GM19463 (cell line): ENCODE data around the gene DNAH9.

Experiments
- ATAC-seq: cut with Tn5 transposase; IDR thresholded peaks from one replicate; pipeline ENCODE4 v1.9.1; 2021; ENCODE audit warnings: mild to moderate bottlenecking, moderate library complexity; ENCODE audit not compliant: unreplicated experiment

Gene DNAH9, protein sequence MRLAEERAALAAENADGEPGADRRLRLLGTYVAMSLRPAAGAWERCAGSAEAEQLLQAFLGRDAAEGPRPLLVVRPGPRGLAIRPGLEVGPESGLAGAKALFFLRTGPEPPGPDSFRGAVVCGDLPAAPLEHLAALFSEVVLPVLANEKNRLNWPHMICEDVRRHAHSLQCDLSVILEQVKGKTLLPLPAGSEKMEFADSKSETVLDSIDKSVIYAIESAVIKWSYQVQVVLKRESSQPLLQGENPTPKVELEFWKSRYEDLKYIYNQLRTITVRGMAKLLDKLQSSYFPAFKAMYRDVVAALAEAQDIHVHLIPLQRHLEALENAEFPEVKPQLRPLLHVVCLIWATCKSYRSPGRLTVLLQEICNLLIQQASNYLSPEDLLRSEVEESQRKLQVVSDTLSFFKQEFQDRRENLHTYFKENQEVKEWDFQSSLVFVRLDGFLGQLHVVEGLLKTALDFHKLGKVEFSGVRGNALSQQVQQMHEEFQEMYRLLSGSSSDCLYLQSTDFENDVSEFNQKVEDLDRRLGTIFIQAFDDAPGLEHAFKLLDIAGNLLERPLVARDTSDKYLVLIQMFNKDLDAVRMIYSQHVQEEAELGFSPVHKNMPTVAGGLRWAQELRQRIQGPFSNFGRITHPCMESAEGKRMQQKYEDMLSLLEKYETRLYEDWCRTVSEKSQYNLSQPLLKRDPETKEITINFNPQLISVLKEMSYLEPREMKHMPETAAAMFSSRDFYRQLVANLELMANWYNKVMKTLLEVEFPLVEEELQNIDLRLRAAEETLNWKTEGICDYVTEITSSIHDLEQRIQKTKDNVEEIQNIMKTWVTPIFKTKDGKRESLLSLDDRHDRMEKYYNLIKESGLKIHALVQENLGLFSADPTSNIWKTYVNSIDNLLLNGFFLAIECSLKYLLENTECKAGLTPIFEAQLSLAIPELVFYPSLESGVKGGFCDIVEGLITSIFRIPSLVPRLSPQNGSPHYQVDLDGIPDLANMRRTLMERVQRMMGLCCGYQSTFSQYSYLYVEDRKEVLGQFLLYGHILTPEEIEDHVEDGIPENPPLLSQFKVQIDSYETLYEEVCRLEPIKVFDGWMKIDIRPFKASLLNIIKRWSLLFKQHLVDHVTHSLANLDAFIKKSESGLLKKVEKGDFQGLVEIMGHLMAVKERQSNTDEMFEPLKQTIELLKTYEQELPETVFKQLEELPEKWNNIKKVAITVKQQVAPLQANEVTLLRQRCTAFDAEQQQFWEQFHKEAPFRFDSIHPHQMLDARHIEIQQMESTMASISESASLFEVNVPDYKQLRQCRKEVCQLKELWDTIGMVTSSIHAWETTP (N-terminal part only)

GRCh38 chr17:11598274-11599221 lies at the start of gene DNAH9:
DNAH9 (plus strand) TSS chr17:11598470; CDS start chr17:11598499, 29 bp downstream.
- no peak for ATAC-seq

DNA sequence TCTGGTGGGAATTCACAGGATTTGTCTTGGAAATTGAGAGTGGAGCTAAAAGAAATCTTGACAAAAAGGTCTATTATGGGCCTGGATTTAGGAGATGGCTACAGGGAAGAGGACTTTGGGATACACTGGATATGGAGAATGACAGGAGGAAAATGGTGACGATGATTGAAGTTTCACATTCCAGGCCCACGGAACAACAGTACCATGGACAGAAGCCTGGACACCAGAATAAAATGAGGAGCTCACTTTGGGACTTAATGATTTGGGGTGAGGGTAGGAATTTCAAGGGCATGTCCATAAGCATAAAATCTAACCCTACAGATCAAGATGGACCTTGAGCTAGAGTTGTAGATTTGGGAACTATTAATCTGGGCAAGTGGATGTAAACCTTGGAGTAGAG lies 47.8 kb upstream of the DNAH9 start:
- ATAC-seq, result no peak

GRCh38 chr17:11551442-11551841 lies 46.8 kb upstream of the DNAH9 start:
- no peak for ATAC-seq

DNA sequence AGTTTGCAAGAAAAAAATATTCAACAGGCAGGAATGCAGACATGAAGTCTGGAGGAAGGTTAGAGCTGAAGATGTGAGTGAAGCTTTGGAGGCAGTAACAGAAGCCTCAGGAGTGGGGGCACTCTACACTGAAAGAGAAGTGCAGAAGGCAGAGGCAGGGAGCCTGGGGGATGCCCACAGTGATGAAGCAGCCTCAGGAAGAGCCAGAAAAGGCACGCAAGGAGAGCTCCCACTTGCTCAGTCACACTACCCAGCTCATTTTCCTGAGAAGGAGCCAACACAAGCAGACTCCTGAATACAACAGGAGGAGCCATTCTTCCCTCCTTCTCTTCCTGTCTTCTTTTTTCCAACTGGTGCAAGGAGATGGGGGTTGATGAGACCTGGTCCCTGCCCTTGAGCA lies 45.1 kb upstream of the DNAH9 start:
- ATAC-seq, result no peak

- no peak for ATAC-seq
Measured at GRCh38 chr17:11554042-11554441, 44.2 kb upstream of the DNAH9 start.

DNA sequence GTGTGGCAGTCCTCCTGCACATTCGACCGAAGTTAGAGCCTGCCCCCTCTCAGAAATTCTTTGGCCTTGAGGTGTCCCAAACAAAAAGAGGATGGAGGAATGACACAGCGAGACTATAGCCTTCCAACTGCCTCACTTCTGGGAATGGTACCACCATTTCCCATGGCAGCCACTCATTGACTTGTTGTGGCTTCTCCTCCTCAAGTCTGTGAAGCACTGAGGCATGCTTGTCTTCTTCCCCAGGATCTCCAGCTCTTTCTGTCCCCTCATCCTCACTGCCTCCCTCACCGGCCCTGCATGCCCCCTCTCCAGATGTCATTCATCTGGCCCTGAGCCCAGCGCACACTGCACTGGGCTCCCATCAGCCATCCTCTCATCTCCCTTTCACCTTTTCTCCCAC lies 43.7 kb upstream of the DNAH9 start:
- ATAC-seq, result no peak

DNA sequence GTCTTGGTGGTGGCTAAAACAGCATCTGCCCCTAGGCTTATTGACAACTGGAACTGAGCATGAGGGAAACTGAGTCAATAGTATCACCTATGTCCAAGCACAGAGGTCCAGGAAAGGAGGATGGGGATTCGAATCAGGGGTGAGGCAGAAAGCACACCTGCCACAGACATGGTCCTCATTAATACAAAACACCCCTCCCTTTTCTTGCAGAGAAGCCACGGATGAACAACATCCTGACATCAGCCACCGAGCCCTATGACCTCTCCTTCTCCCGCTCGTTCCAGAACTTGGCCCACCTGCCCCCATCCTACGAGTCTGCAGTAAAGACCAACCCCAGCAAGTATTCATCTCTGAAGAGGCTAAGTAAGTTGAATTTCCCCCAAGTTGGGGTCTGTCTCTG lies 42.7 kb upstream of the DNAH9 start:
- ATAC-seq, result no peak

GRCh38 chr17:11557727-11558452 lies 40.4 kb upstream of the DNAH9 start:
- ATAC-seq, result no peak

- no peak for ATAC-seq
Measured at GRCh38 chr17:11558681-11559234, 39.5 kb upstream of the DNAH9 start.

DNA sequence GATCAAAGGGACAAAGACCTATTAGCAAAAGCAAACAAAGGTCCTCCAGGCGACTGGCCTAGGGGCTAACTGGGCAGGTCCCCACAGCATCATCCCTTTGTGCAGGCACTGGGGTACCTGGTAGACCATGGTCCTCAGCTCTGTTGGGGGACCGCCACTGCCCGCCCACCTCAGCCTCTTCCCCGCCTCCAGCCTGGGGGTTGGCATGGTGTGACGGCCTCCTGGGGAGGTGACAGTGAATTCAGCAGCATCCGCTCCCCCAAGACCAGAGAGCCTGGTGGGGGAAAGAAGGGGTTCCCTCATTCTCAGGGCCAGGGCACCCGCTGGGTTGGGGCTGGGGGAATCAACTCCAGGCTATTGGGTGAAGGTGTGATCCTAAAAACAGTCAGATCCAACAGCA lies 38.7 kb upstream of the DNAH9 start:
- no peak for ATAC-seq

- ATAC-seq, result no peak
Measured at GRCh38 chr17:11561281-11561680, 37.0 kb upstream of the DNAH9 start.

DNA sequence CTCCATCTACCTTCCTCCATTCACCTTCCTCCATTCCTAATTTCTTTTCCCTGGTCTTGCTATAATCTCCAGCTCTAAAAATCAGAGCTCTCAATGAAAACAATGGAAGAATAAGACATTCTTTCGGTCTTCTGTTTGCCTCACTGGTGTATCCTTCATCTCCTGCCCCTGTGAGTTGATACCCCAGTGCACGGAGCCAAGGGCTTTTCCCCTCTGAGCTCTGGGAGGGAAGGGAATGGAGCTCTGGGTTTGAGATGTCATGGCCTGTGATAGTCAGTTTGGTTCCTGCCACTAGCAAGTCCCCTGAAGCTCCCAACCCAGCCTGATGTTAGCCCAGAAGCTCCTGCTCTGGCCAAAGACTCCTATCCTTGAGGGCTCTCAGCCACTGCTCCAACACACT lies 36.6 kb upstream of the DNAH9 start:
- no peak for ATAC-seq

GRCh38 chr17:11564589-11565380 lies 33.5 kb upstream of the DNAH9 start:
- no peak for ATAC-seq

GRCh38 chr17:11565591-11565990 lies 32.7 kb upstream of the DNAH9 start:
- ATAC-seq, result no peak

GRCh38 chr17:11578998-11579397 lies 19.3 kb upstream of the DNAH9 start:
- ATAC-seq, result no peak

DNA sequence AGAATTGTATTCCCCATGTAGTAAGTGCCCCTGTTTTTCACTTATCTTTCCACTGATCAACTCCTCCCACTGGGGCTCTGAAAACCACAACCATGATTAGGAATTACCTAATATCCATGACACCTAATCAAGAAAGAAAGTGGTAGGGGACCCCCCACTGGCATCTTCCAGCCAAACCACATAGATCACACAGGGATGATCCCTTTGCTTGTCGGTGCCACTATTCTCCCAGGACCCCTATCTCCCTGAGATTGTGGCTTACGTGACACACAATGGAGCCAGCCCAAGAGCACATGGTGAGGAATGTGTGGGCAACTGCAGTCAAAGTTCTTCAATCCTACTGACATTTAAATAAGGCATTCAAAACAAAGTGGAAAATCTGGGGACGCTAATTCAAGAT lies 17.6 kb upstream of the DNAH9 start:
- ATAC-seq, result no peak

GRCh38 chr17:11582217-11582616 lies 16.1 kb upstream of the DNAH9 start:
- ATAC-seq, result no peak

DNA sequence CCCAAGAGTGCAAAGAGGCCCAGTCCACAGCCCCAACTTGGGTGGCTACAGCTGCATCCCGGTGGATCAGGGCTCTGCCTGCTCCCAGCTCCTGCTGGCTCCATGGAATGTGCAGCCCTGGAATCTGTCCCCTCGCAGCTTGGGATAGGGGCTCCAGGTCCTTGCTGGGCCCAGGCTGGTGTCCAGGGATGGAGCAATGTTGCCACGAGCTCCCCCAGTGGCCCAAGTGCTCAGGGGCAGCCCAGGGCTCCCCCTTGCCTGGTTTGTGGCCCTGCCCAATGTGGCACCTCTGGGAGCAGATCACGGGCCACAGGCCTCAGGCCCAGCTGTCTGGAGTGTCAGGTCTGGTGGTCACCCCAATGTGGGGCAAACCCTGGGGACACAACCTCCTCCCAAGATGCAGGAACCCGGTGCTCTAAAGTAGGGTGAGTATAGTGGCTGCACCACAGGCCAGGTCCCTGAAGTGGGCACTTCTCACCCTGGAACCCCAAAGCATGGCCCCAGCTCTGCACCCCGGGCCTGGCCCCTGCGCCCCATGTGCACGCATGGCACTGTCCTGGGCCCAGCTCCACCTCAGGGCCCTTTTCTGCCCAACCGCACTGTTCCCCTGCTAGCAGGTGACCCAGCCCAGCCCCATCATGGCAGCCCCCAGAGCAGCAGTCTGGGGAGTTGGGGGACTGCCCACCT lies 14.8 kb upstream of the DNAH9 start:
- no peak for ATAC-seq
